Prostate gland (tissue), 2 donors: ENCODE measurements around the gene RNPEPL1.

Experiments used
- CTCF ChIP-seq, 4 experiments: fragments of 200-600 bp in 2 of 4; fragments of 450-650 bp in 2 of 4; sonication (generic) in 2 of 4; IDR thresholded peaks; 1 replicate in 3 of 4; 2 replicates in 1 of 4; pipeline ENCODE4 v1.5.1; 2016 to 2019; ENCODE audit warnings: antibody characterized with exemption in 4 of 4, mild to moderate bottlenecking in 2 of 4, moderate library complexity in 2 of 4
- POLR2A ChIP-seq: fragments of 450-650 bp; IDR thresholded peaks from one replicate; pipeline ENCODE4 v1.6.1; 2016; ENCODE audit warnings: antibody characterized with exemption, mild to moderate bottlenecking
- POLR2AphosphoS5 ChIP-seq: sonication (generic); formaldehyde crosslinking; IDR thresholded peaks from one replicate; pipeline ENCODE4 v1.6.1; 2017; ENCODE audit warnings: antibody characterized with exemption

- TF ChIP-seq POLR2A (no peak), CTCF (IDR thresholded peaks at IDR 0.05) (no peak), POLR2AphosphoS5 (no peak)
Observed at GRCh38 chr2:240601061-240601830, 33.0 kb downstream of the RNPEPL1 start.
